Measurements from ENCODE around the gene CEP135.

Gene CEP135

GRCh38 chr4:56078866-56079265, 130.1 kb downstream of the CEP135 start:
- TF ChIP-seq, protein P1, sequence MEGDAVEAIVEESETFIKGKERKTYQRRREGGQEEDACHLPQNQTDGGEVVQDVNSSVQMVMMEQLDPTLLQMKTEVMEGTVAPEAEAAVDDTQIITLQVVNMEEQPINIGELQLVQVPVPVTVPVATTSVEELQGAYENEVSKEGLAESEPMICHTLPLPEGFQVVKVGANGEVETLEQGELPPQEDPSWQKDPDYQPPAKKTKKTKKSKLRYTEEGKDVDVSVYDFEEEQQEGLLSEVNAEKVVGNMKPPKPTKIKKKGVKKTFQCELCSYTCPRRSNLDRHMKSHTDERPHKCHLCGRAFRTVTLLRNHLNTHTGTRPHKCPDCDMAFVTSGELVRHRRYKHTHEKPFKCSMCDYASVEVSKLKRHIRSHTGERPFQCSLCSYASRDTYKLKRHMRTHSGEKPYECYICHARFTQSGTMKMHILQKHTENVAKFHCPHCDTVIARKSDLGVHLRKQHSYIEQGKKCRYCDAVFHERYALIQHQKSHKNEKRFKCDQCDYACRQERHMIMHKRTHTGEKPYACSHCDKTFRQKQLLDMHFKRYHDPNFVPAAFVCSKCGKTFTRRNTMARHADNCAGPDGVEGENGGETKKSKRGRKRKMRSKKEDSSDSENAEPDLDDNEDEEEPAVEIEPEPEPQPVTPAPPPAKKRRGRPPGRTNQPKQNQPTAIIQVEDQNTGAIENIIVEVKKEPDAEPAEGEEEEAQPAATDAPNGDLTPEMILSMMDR (IDR thresholded peaks at IDR 0.05; ENCODE audit: low read depth, low read length) = no peak
- Histone ChIP-seq H3K27ac (no peak overlapping the region), H3K36me3 (peaks cover 13% of the 10 kb centered on the region), H3K9me3 (ENCODE audit: severe bottlenecking) (peaks cover 10% of the 10 kb centered on the region), H3K27me3 (ENCODE audit: insufficient read depth, low read depth, severe bottlenecking) (no peaks in the 10 kb centered on the region), H3K4me3 (ENCODE audit: low read depth, low read length) (no peak overlapping the region)
- no peak for DNase-seq

DNA sequence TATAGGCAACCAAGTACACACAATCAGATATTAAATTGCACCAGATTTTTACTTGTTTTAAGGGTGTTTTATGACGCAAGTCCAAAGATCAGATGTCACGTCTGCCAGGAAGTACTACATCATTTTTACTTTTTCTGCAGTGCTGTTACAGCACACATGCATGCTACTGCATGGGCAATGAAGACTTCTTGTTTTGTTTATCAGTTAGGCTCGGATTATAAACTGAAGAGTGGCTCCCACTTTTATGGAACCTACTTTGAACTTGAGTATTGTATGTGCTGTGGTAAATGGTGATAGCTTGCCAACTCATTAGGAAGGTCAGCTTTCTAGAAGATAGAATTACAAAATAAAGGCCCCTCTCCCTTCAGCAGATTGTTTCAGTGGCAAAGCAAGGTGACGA, 131.6 kb downstream of the CEP135 start:
- Histone ChIP-seq H3K36me3 (peaks cover 13% of the 10 kb centered on the region), H3K27ac (no peak overlapping the region), H3K4me3 (ENCODE audit: low read depth, low read length) (no peak overlapping the region), H3K27me3 (ENCODE audit: insufficient read depth, low read depth, severe bottlenecking) (no peaks in the 10 kb centered on the region), H3K9me3 (ENCODE audit: severe bottlenecking) (peaks cover 10% of the 10 kb centered on the region)
- TF ChIP-seq, protein P1 (IDR thresholded peaks at IDR 0.05; ENCODE audit: low read depth, low read length) = no peak
- no peak for DNase-seq

GRCh38 chr4:56082829-56083228, 134.1 kb downstream of the CEP135 start:
- Histone ChIP-seq H3K4me3 (ENCODE audit: low read depth, low read length) (no peak overlapping the region), H3K36me3 (peaks cover 15% of the 10 kb centered on the region), H3K27me3 (ENCODE audit: insufficient read depth, low read depth, severe bottlenecking) (no peaks in the 10 kb centered on the region), H3K9me3 (ENCODE audit: severe bottlenecking) (no peaks in the 10 kb centered on the region), H3K27ac (no peak overlapping the region)
- TF ChIP-seq, protein P1 (IDR thresholded peaks at IDR 0.05; ENCODE audit: low read depth, low read length) = no peak
- no peak for DNase-seq

All from WERI-Rb-1 (cell line).